ENCODE results near the gene ERH.

Gene ERH

GRCh38 chr14:69337984-69338383 lies 60.1 kb downstream of the ERH start:
- DNase-seq (ENCODE audit: low spot score): no peak
- no peak for TF ChIP-seq CTCF (IDR thresholded peaks at IDR 0.05; ENCODE audit: borderline replicate concordance, control extremely low read depth, extremely low read depth, insufficient read depth, missing control alignments)
- in situ Hi-C loops (cut with MboI; ENCODE audit: low sequenced_read_pairs, unreplicated experiment): no loop called here

GRCh38 chr14:69335371-69335771 lies 62.7 kb downstream of the ERH start:
- in situ Hi-C loops (cut with MboI; ENCODE audit: low sequenced_read_pairs, unreplicated experiment): no loop called here
- no peak for TF ChIP-seq CTCF (IDR thresholded peaks at IDR 0.05; ENCODE audit: borderline replicate concordance, control extremely low read depth, extremely low read depth, insufficient read depth, missing control alignments)
- DNase-seq (ENCODE audit: low spot score): no peak

- no peak for TF ChIP-seq CTCF (IDR thresholded peaks at IDR 0.05; ENCODE audit: borderline replicate concordance, control extremely low read depth, extremely low read depth, insufficient read depth, missing control alignments)
- DNase-seq (ENCODE audit: low spot score): no peak
- in situ Hi-C loops (cut with MboI; ENCODE audit: low sequenced_read_pairs, unreplicated experiment): no loop called here
Observed at GRCh38 chr14:69334576-69334975, 63.5 kb downstream of the ERH start.

DNA sequence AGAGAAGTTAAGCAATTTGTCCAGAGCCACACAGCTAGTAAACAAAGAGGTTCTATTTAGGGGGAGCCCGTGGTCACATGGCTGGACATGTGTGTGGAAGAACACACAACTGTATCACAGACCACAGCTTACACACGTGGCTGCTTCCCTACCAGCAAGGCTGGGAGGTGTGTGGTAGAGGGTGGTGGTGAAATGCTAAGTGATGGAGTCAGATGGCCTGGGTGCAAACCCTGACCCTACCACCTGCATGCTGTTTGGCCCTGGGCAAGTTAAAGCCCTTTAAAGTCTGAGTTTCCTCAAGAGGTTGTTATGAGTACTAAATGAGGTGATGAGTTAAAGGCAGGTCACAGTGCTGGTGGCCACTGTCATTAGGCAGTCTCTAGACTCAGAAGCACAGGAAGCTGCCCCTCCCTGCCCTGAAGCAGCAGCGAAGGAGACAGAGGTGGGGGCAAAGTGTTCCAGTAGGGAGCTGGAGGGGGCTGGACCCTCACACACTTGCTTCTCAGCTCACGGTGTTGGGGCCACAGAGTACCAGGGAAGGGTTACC lies 64.2 kb downstream of the ERH start:
- in situ Hi-C loops (cut with MboI; ENCODE audit: low sequenced_read_pairs, unreplicated experiment): no loop called here
- TF ChIP-seq CTCF (IDR thresholded peaks at IDR 0.05; ENCODE audit: borderline replicate concordance, control extremely low read depth, extremely low read depth, insufficient read depth, missing control alignments): no peak
- DNase-seq (ENCODE audit: low spot score): no peak

DNA sequence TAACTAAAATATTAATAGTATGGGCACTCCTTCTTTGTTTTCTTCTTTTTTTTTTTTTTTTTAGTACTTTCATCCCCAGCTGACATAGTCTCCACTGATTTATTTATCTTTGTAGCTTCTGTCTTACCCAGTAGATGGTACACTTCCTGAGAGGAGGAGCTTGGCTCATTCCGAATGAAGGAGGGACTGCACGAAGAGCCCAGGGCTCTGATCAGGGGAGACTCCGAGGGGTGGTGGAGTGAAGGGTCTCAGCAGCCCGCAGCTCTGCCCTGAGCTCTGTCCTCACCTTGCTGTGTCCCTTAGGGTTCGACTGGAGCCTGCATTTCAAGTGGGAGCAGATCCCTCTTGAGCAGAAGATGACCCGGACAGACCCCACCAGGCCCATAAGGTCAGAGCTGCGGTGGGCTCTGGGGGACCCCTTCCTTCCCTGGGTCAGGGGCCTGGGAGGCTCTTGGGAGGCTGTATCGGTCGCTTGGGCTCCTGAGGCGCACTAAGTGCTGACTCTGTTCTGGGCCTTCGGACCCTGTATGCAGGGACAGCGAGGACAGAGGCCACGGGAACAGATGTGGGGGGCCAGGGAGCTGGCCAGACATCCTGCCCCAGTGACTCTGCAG lies 65.2 kb downstream of the ERH start:
- in situ Hi-C loops (cut with MboI; ENCODE audit: low sequenced_read_pairs, unreplicated experiment): no loop called here

GRCh38 chr14:69331206-69331605 lies 66.9 kb downstream of the ERH start:
- no peak for TF ChIP-seq CTCF (IDR thresholded peaks at IDR 0.05; ENCODE audit: borderline replicate concordance, control extremely low read depth, extremely low read depth, insufficient read depth, missing control alignments)
- in situ Hi-C loops (cut with MboI; ENCODE audit: low sequenced_read_pairs, unreplicated experiment): no loop called here
- DNase-seq (ENCODE audit: low spot score): no peak

More for the DNA sequence above, 65.2 kb downstream of the ERH start:
- TF ChIP-seq CTCF (IDR thresholded peaks at IDR 0.05; ENCODE audit: borderline replicate concordance, control extremely low read depth, extremely low read depth, insufficient read depth, missing control alignments): no peak
- DNase-seq (ENCODE audit: low spot score): no peak
